GM18519 (cell line): Measurements from ENCODE around the gene JARID2.

ENCODE experiments used
- ATAC-seq: cut with Tn5 transposase; IDR thresholded peaks from one replicate; pipeline ENCODE4 v1.9.1; 2021; ENCODE audit warnings: mild to moderate bottlenecking, moderate library complexity; ENCODE audit not compliant: unreplicated experiment, low FRiP score

The JARID2 gene

DNA sequence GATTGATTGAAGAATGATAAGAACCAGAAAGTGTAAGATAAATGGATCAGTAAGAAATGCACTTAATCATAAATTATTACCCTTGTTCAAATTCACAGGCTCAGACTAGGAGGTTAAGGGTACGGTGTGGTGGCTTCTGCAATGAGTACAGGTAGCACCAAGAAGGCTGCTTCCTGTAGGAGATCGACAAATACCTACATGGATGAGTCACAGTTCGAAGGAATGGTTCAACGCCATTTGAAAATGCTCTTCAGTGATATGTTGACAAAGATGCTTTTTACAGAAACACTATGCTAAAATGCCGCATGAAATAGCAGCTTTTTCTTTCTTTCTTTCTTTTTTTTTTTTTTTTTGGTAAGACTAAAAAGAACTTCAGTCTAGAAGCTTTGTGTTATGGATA is 300.7 kb downstream of the JARID2 start:
- ATAC-seq, result no peak

DNA sequence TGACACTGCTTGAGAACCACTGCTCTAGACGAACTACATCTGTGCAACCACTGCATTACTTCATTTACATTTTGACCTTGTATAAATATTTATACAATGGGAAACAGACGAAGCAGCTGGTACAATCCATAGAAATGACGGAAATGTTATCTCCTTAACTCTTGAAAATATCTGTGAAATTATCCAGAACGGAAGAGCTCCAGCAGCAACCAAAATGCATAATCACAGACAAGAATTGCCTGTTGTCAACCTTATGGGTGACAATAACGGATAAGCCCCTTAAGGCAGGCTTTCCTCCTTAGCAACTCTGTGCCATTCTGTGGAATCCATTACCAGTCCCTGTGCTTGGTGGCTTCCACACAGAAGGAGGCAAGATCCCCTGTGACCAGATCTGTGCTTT is 301.5 kb downstream of the JARID2 start:
- no peak for ATAC-seq

- ATAC-seq, result no peak
These were observed 303.5 kb downstream of the JARID2 start for GRCh38 chr6:15549371-15549770.

GRCh38 chr6:15550546-15551123 is 304.8 kb downstream of the JARID2 start:
- ATAC-seq, result no peak

- no peak for ATAC-seq
These were observed 305.4 kb downstream of the JARID2 start for GRCh38 chr6:15551262-15551661.

GRCh38 chr6:15551798-15552197 is 305.9 kb downstream of the JARID2 start:
- no peak for ATAC-seq

DNA sequence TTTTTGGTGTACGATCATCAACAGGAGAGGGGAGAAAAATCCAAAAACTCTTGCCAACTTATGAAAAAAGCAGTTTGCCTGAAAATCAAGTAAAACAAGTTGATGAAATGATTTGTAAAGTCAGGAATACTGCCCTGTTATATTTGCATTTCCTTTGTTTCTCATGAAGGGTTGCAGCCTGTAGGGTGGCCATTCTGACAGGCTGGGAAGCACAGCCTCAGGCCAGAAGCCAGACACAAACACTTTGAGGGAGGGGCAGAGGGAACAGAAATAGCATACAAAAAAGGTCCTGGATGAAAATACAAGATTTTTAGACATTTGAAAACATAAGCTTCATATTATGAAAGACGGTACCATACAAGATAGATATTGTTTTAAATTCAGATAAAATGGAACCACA is 307.2 kb downstream of the JARID2 start:
- ATAC-seq, result no peak

DNA sequence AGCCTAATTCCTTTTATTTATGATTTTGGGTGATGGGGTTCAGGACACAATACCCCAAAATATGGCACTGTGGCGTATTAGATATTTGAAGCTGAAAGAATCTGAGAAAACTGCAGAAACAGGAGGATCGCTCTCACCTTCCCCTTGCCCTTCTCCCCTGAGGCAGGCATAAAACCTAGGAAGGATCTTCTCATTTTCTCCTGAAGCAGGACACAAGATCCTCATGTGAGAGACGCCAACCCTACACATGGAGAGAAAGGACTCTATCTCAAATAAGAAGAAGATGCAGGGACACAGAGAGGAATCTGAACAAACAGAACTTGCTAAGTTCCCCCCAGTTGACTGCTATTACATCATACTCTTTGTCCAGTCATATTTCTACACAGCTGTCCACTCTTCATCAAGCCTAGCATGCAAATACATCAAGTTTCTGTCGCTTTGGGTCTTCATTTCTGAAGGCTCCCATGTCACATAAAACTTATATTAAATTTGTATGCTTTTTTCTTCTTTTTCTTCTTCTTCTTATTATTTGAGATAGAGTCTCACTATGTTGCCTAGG is 307.9 kb downstream of the JARID2 start:
- ATAC-seq, result no peak

DNA sequence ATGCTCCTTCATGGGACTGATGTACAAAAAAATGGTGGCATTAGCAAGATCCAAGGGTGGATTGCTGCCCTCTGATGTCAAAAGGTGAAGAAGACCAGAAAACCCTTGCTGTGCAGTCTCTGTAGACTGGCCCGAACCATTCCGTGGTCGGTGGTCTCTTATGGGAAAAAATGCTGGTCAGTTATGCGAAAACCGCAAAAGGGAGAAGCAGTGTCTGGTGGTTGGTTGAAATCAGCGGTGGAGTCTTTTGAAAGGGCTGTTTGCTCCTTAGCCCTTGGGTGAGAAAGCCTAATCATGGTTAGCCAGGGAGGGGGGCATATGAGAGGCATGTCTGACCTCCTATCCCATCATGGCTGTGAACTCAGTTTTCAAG is 308.8 kb downstream of the JARID2 start:
- no peak for ATAC-seq

GRCh38 chr6:15555101-15556038 is 309.5 kb downstream of the JARID2 start:
- ATAC-seq, result no peak

- no peak for ATAC-seq
These were observed 310.8 kb downstream of the JARID2 start for GRCh38 chr6:15556711-15557110.

DNA sequence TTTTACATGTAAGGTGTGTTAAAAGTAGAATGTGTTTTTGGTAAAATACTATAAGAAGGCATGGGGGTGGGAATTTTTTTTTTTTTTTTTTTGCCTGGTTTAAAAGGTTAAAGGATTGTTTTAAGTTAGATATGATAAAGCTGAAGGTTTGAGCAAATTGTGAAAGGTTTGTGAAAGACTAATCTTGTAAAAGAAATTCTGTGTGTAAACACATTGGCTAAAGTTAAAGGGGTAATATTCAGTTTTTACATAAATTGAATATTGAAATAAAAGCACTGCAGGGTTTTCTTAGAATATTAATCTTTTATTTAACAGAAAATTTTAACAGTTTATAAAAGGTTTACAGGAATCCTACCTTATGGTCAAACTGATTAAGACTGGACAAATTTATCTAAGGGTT is 311.3 kb downstream of the JARID2 start:
- no peak for ATAC-seq

GRCh38 chr6:15560713-15561112 is 314.8 kb downstream of the JARID2 start:
- ATAC-seq, result no peak

DNA sequence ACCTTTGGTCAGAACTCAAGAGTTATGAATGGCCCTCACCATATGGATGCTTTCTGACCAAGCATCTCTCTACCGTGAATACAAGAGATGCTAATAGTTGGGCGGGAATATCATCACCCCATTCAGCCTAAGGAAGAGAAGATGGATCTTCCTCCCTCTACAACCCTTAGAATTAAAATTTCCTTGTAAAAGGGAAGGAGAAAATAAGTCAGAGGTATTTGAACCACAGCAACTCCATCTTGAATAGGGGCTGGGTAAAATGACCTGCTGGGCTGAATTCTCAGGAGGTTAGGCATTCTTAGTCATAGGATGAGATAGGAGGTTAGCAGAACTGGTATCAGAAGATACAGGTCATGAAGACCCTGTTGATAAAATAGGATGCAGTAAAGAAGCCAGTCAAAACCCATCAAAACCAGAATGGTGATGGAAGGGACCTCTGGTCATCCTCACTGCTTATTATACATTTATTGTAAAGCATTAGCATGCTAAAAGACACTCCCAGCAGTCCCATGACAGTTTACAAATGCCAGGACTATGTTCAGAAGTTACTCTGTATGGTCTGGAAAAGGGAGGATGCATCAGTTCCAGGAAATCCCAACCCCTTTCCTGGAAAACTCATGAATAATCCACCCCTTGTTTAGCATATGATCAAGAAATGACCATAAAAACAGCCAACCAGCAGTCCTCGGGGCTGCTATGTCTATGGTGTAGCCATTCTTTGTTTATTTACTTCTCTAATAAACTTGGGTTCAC is 315.8 kb downstream of the JARID2 start:
- no peak for ATAC-seq

DNA sequence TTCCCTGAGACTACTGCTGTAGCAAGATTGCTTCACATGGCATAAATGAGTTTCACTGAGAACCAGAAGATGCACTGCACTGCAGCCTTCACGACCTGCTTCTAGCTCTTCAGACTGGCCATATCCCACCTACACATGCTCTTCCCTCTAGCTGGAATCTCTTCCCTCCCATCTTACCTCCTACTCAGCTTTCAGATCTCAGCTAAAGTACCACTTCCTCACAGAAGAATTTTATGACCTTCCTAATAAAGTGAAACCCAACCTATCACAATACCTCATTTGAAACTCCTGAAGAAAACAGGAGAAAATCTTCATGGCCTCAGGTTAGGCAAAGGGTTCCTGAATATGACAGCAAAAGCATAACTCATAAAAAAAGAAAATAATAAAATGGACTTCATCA is 317.1 kb downstream of the JARID2 start:
- no peak for ATAC-seq

DNA sequence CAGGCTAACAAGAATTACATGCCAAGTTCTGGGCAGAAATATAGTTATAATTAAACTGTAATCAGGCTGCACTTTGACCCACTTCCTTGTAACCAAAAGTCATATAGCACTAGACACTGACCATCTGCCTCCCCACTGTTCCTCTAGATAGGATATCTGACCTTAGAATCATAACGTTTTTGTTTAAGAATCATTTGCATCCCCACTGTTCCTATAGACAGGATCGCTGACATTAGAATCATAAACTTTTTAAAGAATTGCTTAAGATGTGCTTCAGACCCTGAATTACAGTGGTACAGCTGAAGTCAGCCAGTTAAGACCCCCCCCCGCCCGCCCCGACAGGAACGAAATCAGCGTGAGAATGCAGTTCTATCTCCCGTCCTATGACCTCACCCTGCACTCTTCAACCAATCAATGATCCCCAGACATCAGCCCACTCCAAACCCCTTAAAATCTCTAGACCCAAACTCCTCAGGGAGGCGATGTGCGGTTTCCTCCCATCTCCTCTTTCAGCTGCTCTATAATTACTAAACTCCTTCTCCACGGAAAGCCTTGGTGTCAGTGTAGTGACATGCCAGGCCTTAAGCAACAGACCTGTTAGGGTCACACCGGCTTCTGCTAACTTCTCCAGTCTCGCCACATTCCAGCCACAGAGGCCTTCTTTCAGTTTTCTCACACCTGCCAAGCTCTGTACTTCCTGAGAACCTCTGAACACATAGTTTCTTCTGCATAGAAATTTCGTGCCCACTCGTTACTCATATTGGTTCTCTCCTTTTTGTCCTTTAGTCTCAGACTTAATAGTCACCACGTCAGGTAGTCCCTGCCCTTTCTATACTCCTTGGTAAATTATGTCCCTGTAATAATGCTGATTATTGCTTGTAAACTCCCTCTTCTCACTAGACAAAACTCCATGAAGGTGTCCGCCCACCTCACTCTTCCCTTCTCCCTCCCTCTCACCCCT is 323.4 kb downstream of the JARID2 start:
- ATAC-seq, result no peak

DNA sequence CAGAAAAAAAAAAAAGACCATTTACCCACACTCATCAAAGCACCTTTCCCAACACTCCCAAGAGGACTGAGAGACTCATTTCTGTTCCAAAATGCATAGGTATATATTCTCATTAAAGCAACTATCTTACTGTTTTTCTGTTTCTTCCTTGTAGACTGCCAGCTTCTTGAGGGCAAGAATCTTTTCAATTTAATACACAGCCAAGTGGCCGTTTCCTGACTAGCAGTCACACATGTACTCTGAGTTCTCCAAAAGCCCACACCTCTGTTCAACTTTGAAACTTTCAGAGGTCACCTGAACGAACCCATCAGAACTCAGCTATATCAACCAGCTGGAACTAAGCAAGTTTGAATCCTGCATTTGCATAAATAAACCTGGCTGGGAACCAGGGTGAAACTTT is 324.3 kb downstream of the JARID2 start:
- ATAC-seq, result no peak
